NCI-H2227 treated with DMSO at 0.1 percent for 48 hours (cell line): ENCODE measurements around the gene PCTP.

Experiments used
- DNase-seq: peaks from one replicate; lab custom pipeline; 2025; lab: John Stamatoyannopoulos, UW

PCTP gene

DNA sequence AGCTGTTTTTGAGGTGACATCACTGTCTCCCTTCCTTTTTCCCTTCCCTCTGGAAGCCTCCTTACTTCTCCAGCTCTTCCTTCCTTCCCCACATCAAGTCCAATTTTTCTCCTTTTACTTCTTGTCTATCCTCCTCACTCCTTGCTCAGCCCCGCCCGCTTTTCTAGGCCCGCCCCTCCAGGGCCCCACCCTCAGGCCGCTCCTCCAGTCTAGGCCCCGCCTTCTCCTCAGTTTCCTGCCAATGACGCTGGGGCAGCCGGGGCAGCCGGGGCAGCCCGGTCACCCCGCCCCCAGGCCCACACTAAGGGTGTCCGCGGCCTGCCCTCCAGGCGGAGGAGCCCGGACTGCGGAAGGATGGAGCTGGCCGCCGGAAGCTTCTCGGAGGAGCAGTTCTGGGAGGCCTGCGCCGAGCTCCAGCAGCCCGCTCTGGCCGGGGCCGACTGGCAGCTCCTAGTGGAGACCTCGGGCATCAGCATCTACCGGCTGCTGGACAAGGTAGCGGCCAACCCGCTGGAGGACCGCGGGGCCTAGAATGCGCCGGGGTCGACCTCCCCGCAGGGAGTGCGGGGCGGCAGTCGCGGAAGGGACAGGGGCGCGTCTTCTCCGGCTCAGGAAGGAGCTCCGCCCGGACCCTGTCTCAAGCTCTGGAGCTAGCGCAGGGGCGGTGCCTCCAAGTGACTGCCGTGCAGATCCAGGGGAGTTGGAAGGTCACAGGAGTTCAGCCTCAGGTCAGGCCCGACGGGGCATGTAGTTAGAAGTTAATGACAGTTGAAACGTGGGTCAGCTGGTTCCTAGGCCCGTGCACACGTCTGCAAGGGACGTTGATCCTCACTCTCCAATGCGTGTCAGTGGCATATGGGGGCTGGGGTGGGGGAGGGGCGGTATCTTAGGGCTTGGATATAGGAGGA lies at the start of gene PCTP:
TSS of gene PCTP (plus strand) at position 302 of the 908 bp plus-strand sequence. CDS start at position 355, 53 bp downstream.
- DNase-seq, result peak; percentile 86

GRCh38 chr17:55702150-55702549 lies 48.7 kb upstream of the PCTP start:
- DNase-seq, result no peak

DNA sequence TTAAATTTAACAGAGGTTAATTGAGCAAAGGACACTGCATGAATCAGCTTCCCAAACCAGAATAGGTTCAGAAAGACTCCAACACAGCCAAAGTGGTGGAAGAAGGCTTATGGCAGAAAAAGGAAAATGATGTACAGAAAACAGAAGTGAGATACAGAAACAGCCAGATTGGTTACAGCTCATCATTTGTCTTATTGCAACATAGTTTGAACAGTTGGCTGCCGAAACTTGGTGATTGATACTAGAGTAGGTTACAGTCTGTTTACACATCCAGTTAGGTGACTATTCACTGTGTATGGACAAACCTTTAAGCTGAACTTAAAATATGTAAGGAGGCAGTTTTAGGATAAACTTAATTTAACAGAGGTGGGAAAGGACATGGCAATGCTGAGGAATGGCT lies 46.5 kb upstream of the PCTP start:
- no peak for DNase-seq

GRCh38 chr17:55705847-55706246 lies 45.0 kb upstream of the PCTP start:
- DNase-seq, result no peak

GRCh38 chr17:55706808-55707773 lies 43.8 kb upstream of the PCTP start:
- no peak for DNase-seq

GRCh38 chr17:55708175-55708974 lies 42.5 kb upstream of the PCTP start:
- DNase-seq, result no peak

GRCh38 chr17:55709440-55709839 lies 41.4 kb upstream of the PCTP start:
- no peak for DNase-seq

- DNase-seq, result no peak
These were observed 40.9 kb upstream of the PCTP start for GRCh38 chr17:55709984-55710383.

GRCh38 chr17:55710410-55710809 lies 40.4 kb upstream of the PCTP start:
- no peak for DNase-seq

DNA sequence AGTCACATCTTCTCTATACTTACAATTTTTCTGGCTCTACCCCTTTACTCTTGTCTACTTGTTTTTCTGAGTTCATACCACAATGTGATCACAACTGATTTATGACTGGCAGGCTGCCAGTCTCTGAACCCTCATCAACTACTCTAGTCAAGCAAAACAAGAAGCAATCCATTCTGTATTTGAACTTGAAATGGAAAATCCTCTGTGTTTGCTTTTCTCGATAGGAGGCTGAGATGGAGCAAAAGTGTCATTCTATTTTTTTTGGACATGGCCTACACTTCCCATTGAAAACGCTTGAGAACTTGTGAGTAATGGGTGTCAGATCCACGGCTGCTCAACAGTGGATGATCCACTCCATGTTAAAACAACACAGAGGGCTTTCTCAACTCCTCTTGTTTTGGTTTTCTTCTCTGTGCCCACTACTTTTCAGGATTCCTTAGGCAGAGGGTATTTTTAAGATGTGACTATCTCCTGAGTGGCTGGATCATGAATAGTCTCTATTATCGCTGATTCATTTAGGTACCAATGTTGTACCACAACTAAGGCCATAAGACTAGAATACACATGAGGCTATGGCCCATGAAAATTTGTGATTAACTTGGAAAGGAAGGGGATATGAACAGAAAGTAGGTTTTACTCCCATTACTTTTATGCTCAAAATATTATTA lies 39.9 kb upstream of the PCTP start:
- DNase-seq, result peak; percentile 65

DNA sequence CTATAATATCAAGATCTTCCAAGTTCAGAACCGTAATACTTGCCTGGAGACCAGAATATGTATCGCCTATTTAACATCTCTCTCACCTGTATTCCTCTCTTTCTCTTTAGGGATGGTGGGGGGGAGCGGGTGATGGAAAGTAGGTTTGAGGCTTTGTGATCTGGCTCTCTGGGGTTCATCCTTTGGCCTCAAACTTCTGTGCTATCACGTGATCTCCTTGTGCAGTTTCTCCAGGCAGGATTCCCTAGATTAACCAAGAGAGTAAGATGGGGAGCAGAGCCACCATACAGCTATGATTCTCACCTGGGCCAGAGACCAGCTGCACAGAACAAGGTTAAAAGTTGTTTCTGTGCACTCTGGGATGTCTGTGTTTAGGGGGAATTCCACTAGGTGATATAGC lies 33.4 kb upstream of the PCTP start:
- DNase-seq, result no peak

DNA sequence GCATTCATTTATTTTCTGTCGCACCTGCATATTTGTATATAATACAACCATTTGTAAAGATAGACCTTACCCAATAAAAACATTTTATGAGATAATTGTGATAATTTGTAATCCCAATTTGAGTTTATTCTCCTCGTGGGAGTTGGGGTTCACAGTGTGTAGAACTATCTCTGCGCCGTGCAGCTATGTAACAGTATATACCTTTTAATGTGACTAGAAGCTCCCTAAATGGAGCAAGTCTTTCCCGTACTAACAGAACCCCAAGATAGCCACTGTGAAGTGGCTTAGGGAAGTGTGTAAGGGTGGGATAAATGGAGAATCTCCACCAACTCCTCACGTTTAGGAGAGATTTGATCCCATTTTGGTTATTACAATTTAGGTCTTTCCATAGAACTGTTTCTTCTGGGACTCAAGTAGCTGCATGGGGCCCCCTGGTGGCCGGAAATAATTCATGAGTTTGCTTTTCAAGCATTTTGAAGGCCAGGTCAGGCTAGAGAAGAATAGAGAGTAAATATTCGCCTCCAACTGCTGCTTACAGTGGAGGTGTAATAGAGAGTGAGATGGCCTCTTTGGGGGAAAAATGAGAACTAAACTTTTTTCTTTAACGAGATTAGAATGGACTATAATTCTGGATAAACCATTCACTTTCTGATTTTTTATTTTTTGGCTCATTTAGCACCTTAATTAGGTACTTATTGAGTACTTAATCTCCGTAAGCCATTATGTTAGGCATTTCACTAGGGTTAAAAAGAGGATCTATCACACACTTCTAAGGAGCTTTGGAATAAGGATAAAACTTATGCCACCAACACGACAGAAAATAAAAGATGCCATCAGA lies 32.7 kb upstream of the PCTP start:
- DNase-seq, result peak; percentile 68

DNA sequence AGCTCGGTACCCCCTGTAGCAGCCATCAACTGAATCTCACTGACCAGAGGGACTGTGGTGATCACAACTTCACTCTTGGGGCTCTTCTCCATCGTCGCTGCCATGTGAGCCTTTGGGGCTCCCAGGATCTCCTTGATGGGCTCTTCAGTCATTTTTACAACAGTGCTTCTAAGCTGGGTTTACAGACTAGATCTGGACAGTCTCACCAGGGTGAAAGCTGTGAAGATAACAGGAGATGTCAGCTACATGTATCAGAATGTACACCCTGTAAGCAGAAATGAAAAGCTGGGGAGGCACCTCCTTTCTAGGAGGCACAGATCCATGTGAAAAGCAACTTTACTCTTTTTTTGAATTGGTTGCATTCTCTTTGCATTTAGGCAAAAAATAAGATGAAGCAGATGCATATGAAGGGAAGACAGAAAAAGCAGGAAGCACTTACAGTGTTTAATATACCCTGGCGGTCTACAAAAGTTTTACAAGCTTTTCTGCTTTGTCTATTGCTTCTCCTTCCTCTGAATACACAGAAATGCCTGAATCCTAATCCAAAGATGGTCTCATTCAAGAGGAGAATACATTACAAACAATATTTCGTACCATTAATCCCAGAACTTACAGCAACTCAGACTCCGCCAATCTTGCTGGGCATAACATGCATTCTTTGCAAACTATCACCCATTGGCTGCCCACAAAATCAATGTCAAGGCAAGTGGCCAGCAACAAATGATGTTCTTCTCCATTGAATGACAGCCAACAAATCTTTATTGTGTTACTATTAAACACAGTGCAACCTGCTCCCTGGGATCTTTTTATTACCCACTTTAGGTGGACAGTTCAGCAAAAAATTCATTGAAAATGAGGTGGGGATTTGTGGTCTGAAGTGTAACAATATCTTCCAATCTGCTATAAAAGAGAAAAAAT lies 29.7 kb upstream of the PCTP start:
- DNase-seq, result no peak

DNA sequence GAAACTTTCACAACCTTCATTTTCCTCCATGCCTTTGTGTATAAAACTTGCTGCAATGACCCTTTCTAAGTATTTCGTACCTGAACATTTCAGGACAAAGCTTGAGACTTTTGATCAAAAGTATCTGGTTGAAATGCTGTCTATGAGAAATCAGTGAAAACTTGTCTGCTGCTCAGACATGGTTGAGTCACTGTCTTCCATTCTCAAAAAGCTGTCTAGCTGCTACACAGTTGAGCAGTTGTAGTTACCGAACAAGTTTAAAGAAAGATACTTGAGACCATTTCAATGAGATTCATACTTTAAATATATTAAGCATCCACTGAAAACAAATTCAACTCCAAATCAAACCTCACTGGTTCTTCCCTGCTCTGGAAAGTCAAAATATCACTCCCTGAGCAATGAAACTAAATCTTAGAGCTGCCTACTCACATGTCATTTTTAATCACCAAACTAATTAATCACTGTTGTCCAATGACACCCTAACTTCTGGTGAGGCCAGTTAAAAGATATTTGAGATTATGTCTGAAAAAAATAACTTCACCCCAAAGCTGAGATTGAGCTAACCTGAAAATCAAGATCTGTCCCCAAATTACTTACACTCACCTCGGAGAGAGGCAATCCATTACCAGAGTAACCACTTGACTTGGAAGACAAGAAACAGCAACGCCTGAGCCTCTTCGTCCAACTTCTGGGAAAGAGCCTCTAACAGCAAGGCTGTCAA lies 28.7 kb upstream of the PCTP start:
- no peak for DNase-seq

DNA sequence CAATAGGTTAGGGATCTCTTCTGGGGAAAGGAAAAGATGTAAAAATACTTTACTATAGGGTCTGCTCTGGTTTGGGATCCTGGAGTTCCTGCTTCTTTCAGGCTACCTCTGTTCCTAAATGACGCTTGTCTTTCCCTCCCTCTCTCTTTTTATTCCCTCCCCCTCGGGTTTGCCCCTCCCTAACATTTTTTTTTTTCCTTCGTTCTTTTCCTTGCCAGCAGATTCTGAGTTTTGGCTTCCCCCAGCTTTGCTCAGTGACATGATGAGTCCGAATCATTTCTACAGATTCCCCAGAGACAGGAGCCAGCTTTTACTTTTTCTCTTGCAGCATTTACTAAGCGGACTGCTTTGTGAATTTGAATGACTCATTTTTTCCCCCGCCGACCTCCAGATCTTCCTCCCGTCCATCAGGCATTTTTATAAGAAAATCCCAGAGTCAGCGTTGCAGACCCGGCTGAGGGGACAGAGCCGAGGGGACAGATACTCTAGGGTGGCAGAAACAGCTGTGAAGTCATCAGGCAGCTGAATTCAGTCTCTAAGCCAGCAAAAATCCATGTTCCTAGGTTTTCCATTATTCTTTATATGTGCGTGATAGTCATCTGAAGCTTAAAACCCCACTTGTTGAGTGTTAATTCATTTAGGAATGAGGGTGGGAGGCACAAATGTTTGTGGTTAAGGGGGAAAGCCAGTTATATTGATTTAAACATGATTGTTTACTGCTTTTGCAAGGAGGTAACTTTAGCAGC lies 27.9 kb upstream of the PCTP start, which contains the start of gene TMEM100:
TSS of gene TMEM100 (minus strand) at position 123 of the 746 bp plus-strand sequence. CDS start 1,794 bp downstream, outside the sequence.
- DNase-seq, result peak; percentile 43

DNA sequence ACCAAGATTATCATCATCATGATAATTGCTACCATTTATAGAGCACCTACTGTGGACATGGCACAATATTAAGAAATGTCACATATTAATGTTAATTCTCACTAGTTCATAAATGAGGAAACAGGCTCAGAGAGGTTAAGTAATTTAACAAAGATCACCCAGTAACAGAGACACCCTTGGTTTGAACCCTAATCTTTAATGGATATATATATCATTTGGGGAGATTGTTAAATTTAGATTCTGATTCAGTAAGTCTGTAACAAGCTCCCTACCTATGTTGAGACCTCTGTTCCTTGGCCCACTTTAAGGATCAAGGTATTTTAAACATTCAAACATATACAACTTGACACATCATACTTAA lies 27.4 kb upstream of the PCTP start:
- DNase-seq, result no peak

DNA sequence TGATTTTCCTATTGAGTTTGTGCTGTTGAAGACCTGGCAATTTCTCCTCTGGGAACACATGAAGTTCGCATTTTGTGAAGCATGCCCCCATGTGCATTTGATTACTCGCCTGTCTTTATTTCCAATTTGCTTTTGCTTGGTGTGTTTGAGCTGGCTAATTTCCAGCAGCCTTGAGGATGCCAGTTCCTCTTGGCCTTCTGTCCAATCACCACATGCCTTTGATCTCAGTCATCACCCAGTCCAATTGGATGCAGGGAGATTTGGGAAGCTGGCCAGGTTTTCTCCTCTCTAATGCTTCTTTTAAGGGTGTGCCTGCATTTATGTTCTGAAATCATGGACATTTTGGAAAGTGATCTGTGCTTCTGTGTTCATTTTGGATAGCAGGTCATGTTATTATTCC lies 24.4 kb upstream of the PCTP start:
- DNase-seq, result no peak

- no peak for DNase-seq
These were observed 23.6 kb upstream of the PCTP start for GRCh38 chr17:55727275-55727674.
